Spinal cord (tissue), 10 donors: ENCODE data around the gene TEKT2. TPM values are rescaled to one million over a fixed set of nuclear protein-coding genes. Genes with fewer than 3 reads are reported as not detected.
A peak's percentile ranks its signal among the peaks of the same experiment; 100 is the strongest.

Experiments
- DNase-seq, 6 donors: peaks; one replicate each; pipeline versions ENCODE4 v3.0.0 to v3.0.0-alpha.2; 2013 to 2015; ENCODE audit warnings: low spot score in 6 of 6, low read depth in 4 of 6
- H3K27ac ChIP-seq: one replicate; pipeline ENCODE4 v1.5.1; 2013; ENCODE audit warnings: low read depth, low read length, control low read depth
- H3K27me3 ChIP-seq: one replicate; pipeline ENCODE4 v1.6.1; 2013; ENCODE audit warnings: low read length; ENCODE audit not compliant: control insufficient read depth, insufficient read depth
- H3K36me3 ChIP-seq: one replicate; pipeline ENCODE4 v1.6.1; 2013; ENCODE audit warnings: low read length; ENCODE audit not compliant: control insufficient read depth, insufficient read depth
- H3K4me1 ChIP-seq: one replicate; pipeline ENCODE4 v1.6.1; 2013; ENCODE audit warnings: low read length; ENCODE audit not compliant: control insufficient read depth, insufficient read depth
- H3K4me3 ChIP-seq: one replicate; pipeline ENCODE4 v1.5.1; 2013; ENCODE audit warnings: low read depth, low read length, control low read depth
- H3K9me3 ChIP-seq: one replicate; pipeline ENCODE4 v1.6.1; 2013; ENCODE audit warnings: low read length; ENCODE audit not compliant: control insufficient read depth, insufficient read depth
- WGBS: methylation state at CpG from one replicate; pipeline ENCODE4 v1.1.5; 2013; ENCODE audit warnings: missing lambda C conversion rate; ENCODE audit not compliant: insufficient coverage; 5-methylcytosine and 5-hydroxymethylcytosine counted together
- polyA plus RNA-seq, 2 donors: library from polyadenylated mRNA; unstranded; fragments of 120-200 nt; gene quantifications; one replicate each; pipeline ENCODE4 v1.2.1, GENCODE V29; 2013; ENCODE audit not compliant: insufficient read length in 2 of 2
- total RNA-seq, 2 donors: library from RNA; depleted of rRNA in 1 of 2; stranded (reverse); fragments of 120-200 nt in 1 of 2; fragments of >200 nt in 1 of 2; gene quantifications; one replicate each; pipeline versions ENCODE4 v1.2.3 to v1.2.4, GENCODE V29; 2013 to 2014
- donor health status: healthy.

The TEKT2 gene
- total and polyA plus RNA-seq, 4 donors = 2.2 to 17.5 (median 14.6) TPM

- Histone ChIP-seq H3K27ac (no peak overlapping the region), H3K4me1 (peaks cover 27% of the 10 kb centered on the region), H3K9me3 (no peaks in the 10 kb centered on the region), H3K4me3 (no peak overlapping the region), H3K27me3 (no peaks in the 10 kb centered on the region), H3K36me3 (peaks cover 3% of the 10 kb centered on the region)
- no peak for DNase-seq
- WGBS = 85% methylated on average over 9 of the region's 9 CpGs
These were observed 28.9 kb downstream of the TEKT2 start for GRCh38 chr1:36112823-36113222.

GRCh38 chr1:36114371-36114770 is 30.5 kb downstream of the TEKT2 start:
- H3K4me1 ChIP-seq = peaks cover 39% of the 10 kb centered on the region
- no peak for DNase-seq
- peaks cover 3% of the 10 kb centered on the region for H3K36me3 ChIP-seq
- no peaks in the 10 kb centered on the region for H3K9me3 ChIP-seq
- WGBS = 69% methylated on average over 5 of the region's 5 CpGs
- H3K27me3 ChIP-seq = no peaks in the 10 kb centered on the region
- no peak overlapping the region for H3K4me3 ChIP-seq
- H3K27ac ChIP-seq = no peak overlapping the region

- peak in 2 of 6 donors; percentile 18 to 74 for DNase-seq
- Histone ChIP-seq H3K27me3 (no peaks in the 10 kb centered on the region), H3K36me3 (peaks cover 3% of the 10 kb centered on the region), H3K4me3 (no peak overlapping the region), H3K27ac (peak overlapping the region; percentile 64), H3K4me1 (peaks cover 45% of the 10 kb centered on the region), H3K9me3 (no peaks in the 10 kb centered on the region)
- 26% methylated on average over 18 of the region's 18 CpGs for WGBS
These were observed 31.3 kb downstream of the TEKT2 start for GRCh38 chr1:36115200-36115669.

GRCh38 chr1:36115931-36116330 is 32.0 kb downstream of the TEKT2 start:
- H3K4me1 ChIP-seq = peaks cover 45% of the 10 kb centered on the region
- WGBS = 59% methylated on average over 4 of the region's 5 CpGs
- H3K27ac ChIP-seq = no peak overlapping the region
- H3K4me3 ChIP-seq = no peak overlapping the region
- no peaks in the 10 kb centered on the region for H3K27me3 ChIP-seq
- no peaks in the 10 kb centered on the region for H3K9me3 ChIP-seq
- H3K36me3 ChIP-seq = peaks cover 3% of the 10 kb centered on the region
- no peak for DNase-seq

GRCh38 chr1:36116901-36117300 is 33.0 kb downstream of the TEKT2 start:
- WGBS = 53% methylated on average over 5 of the region's 5 CpGs
- H3K27ac ChIP-seq = peak overlapping the region; percentile 21

GRCh38 chr1:36118447-36119204 is 34.7 kb downstream of the TEKT2 start:
- Histone ChIP-seq H3K27ac (no peak overlapping the region), H3K27me3 (peaks cover 5% of the 10 kb centered on the region), H3K4me1 (peaks cover 49% of the 10 kb centered on the region), H3K36me3 (peaks cover 3% of the 10 kb centered on the region), H3K4me3 (no peak overlapping the region), H3K9me3 (no peaks in the 10 kb centered on the region)
- DNase-seq = no peak
- WGBS = 71% methylated on average over 4 of the region's 10 CpGs

More at GRCh38 chr1:36116901-36117300, 33.0 kb downstream of the TEKT2 start:
- DNase-seq = peak in 1 of 6 donors; percentile 54
- H3K9me3 ChIP-seq = no peaks in the 10 kb centered on the region
- H3K27me3 ChIP-seq = no peaks in the 10 kb centered on the region
- peaks cover 45% of the 10 kb centered on the region for H3K4me1 ChIP-seq
- no peak overlapping the region for H3K4me3 ChIP-seq
- H3K36me3 ChIP-seq = peaks cover 3% of the 10 kb centered on the region

GRCh38 chr1:36119456-36119855 is 35.6 kb downstream of the TEKT2 start:
- Histone ChIP-seq H3K4me1 (peaks cover 52% of the 10 kb centered on the region), H3K27ac (no peak overlapping the region), H3K27me3 (peaks cover 14% of the 10 kb centered on the region), H3K36me3 (peaks cover 3% of the 10 kb centered on the region), H3K9me3 (no peaks in the 10 kb centered on the region), H3K4me3 (no peak overlapping the region)
- 67% methylated on average over 7 of the region's 9 CpGs for WGBS
- DNase-seq = no peak

- no peak for DNase-seq
- Histone ChIP-seq H3K9me3 (no peaks in the 10 kb centered on the region), H3K4me1 (peaks cover 42% of the 10 kb centered on the region), H3K36me3 (no peaks in the 10 kb centered on the region), H3K27me3 (peaks cover 30% of the 10 kb centered on the region), H3K4me3 (no peak overlapping the region), H3K27ac (no peak overlapping the region)
- 77% methylated on average over 12 of the region's 12 CpGs for WGBS
These were observed 38.5 kb downstream of the TEKT2 start for GRCh38 chr1:36122062-36123030.

GRCh38 chr1:36123356-36123755 is 39.5 kb downstream of the TEKT2 start:
- H3K9me3 ChIP-seq = no peaks in the 10 kb centered on the region
- peaks cover 30% of the 10 kb centered on the region for H3K27me3 ChIP-seq
- H3K27ac ChIP-seq = peak overlapping the region; percentile 42
- peaks cover 39% of the 10 kb centered on the region for H3K4me1 ChIP-seq
- no peaks in the 10 kb centered on the region for H3K36me3 ChIP-seq
- H3K4me3 ChIP-seq = no peak overlapping the region
- DNase-seq = peak in 1 of 6 donors; percentile 50
- 60% methylated on average over 7 of the region's 8 CpGs for WGBS
